GM19099 (cell line): ENCODE data around the gene TMTC2.

Experiments
- POLR2A ChIP-seq: IDR thresholded peaks from 3 replicates; pipeline ENCODE4 v1.6.1; 2011; ENCODE audit warnings: low read depth; ENCODE audit not compliant: insufficient read length; ENCODE audit errors: extremely low read depth

The TMTC2 gene

GRCh38 chr12:83161456-83161855 is 474.8 kb downstream of the TMTC2 start:
- no peak for TF ChIP-seq POLR2A

GRCh38 chr12:83168751-83169150 is 482.0 kb downstream of the TMTC2 start:
- TF ChIP-seq POLR2A, result no peak

- no peak for TF ChIP-seq POLR2A
Observed at GRCh38 chr12:83172441-83172840, 485.7 kb downstream of the TMTC2 start.

- no peak for TF ChIP-seq POLR2A
Observed at GRCh38 chr12:83172866-83173649, 486.4 kb downstream of the TMTC2 start.

DNA sequence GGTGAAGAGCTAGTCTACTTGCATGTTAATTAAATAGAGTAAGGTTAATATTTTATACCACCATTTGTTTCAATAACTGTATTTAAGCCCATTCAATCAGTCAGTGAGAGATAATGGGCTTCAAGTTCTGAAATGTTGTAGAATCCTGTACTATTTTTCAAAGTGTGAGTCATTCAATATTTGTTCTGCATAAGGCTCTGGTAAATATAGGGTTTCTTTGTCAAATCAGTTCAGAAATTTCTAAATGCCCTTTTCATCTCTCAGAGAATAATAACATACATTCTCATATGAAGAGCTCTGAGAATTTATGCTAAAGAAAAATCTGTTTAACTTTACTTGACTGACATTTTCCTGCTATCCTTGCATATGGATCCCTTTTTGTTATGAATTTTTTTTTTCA is 493.3 kb downstream of the TMTC2 start:
- TF ChIP-seq POLR2A, result no peak

DNA sequence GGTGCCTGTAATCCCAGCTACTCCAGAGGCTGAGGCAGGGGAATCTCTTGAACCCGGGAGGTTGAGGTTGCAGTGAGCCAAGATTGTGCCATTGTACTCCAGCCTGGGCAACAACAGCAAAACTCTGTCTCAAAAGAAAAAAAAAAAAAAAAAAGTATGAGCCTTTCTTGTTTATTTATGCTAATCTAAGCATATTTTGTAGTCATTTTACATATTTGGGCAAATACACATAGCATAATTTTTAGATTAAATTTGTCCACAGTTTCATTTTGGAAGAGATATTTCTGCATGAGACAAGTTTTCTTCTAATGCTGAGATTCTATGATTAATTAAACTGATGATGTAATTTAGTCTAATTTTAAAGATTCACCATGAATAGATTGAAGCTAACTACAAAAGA is 494.4 kb downstream of the TMTC2 start:
- no peak for TF ChIP-seq POLR2A

- TF ChIP-seq POLR2A, result no peak
Observed at GRCh38 chr12:83183132-83183531, 496.4 kb downstream of the TMTC2 start.
